IPS-18c (cell line): ENCODE measurements around the gene PDS5B.

Experiments used
- H3K4me3 ChIP-seq: 2 replicates; pipeline ENCODE4 v1.7.0; 2013; ENCODE audit warnings: low read depth, mild to moderate bottlenecking, low read length, moderate library complexity; ENCODE audit not compliant: insufficient read depth
- H3K9me3 ChIP-seq: one replicate; pipeline ENCODE4 v1.6.1; 2013; ENCODE audit warnings: mild to moderate bottlenecking, low read length, moderate library complexity; ENCODE audit not compliant: control insufficient read depth, insufficient read depth

Gene PDS5B

GRCh38 chr13:32735859-32736258, 149.6 kb downstream of the PDS5B start:
- Histone ChIP-seq H3K9me3 (no peaks in the 10 kb centered on the region), H3K4me3 (no peak overlapping the region)

- Histone ChIP-seq H3K4me3 (no peak overlapping the region), H3K9me3 (no peaks in the 10 kb centered on the region)
These were observed 150.4 kb downstream of the PDS5B start for GRCh38 chr13:32736648-32737047.

- H3K4me3 ChIP-seq, result no peak overlapping the region
- no peaks in the 10 kb centered on the region for H3K9me3 ChIP-seq
These were observed 150.9 kb downstream of the PDS5B start for GRCh38 chr13:32737111-32737571.

- Histone ChIP-seq H3K9me3 (no peaks in the 10 kb centered on the region), H3K4me3 (no peak overlapping the region)
These were observed 151.4 kb downstream of the PDS5B start for GRCh38 chr13:32737679-32738078.

DNA sequence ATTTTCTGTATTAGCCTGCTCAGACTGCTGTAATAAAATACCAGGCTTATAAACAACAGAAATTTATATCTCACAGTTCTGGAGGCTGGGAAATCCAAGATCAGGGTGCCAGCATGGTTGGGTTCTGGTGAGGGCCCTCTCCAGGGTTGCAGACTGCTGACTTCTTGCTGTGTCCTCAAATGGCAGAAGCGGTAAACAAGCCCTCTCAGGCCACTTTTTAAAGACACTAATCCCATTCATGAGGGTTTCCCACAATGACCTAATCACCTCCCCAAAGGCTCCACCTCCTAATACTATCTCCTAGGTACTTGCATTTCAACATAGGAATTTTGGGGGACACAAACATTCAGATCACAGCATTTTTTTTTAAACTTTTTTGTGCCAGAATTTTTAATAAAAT, 159.3 kb downstream of the PDS5B start:
- H3K4me3 ChIP-seq, result no peak overlapping the region

GRCh38 chr13:32746474-32746873, 160.2 kb downstream of the PDS5B start:
- Histone ChIP-seq H3K9me3 (no peaks in the 10 kb centered on the region), H3K4me3 (no peak overlapping the region)

More for the DNA sequence above, 159.3 kb downstream of the PDS5B start:
- H3K9me3 ChIP-seq, result no peaks in the 10 kb centered on the region

DNA sequence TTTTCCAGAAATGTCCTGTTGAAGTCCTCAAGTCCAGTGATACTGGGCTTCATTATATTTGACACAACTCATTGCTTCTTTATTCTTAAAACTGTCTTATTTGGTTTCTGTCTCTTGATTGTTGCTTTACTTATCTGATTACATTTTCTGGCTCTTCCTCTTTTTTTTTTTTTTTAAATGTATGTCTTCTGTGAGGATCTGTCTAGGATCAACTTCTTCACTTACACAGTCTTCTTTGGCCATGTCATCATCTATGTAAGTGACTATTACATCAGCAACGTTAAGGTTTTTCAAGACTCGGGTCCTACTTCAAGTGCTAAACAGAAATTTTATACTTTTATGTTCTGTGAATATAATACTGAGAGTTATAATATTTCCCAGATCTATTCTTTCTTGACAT, 162.1 kb downstream of the PDS5B start:
- H3K4me3 ChIP-seq, result no peak overlapping the region
- no peaks in the 10 kb centered on the region for H3K9me3 ChIP-seq

DNA sequence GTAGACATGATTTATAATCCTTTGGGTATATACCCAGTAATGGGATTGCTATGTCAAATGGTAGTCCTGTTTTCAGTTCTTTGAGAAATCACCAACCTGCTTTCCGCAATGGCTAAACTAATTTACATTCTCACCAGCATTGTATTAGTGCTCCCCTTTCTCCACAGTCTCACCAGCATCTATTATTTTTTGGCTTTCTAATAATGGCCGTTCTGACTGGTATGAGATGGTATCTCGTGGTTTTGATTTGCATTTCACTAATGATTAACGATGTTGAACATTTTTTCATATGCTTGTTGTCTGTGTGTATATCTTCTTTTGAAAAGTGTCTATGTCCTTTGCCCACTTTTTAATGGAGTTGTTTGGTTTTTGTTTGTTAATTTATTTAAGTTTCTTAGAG, 165.1 kb downstream of the PDS5B start:
- Histone ChIP-seq H3K9me3 (no peaks in the 10 kb centered on the region), H3K4me3 (no peak overlapping the region)

GRCh38 chr13:32752311-32752710, 166.1 kb downstream of the PDS5B start:
- Histone ChIP-seq H3K9me3 (no peaks in the 10 kb centered on the region), H3K4me3 (no peak overlapping the region)

- H3K4me3 ChIP-seq, result no peak overlapping the region
- H3K9me3 ChIP-seq, result no peaks in the 10 kb centered on the region
These were observed 166.8 kb downstream of the PDS5B start for GRCh38 chr13:32752997-32753606.

- no peak overlapping the region for H3K4me3 ChIP-seq
- H3K9me3 ChIP-seq, result no peaks in the 10 kb centered on the region
These were observed 167.9 kb downstream of the PDS5B start for GRCh38 chr13:32754179-32754578.

DNA sequence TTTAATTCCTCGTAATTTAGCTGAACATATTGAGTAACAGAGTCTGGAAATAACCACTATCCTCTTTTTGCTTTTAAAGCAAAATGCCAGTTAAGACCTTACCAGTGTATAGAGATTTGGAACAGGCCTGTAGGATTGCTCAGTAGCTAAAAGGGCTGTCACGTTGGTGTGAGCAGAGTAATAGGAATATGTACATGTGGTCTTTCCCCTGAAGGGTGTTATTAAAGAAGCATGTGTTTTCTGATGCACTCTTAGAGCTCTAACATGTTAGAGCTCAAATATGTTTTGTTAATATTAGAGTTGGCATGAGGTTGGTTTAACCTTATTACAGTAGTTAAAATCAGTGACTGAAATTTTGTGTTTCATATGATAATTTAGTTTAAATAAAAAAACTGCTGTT, 172.9 kb downstream of the PDS5B start:
- no peaks in the 10 kb centered on the region for H3K9me3 ChIP-seq
- no peak overlapping the region for H3K4me3 ChIP-seq

GRCh38 chr13:32761472-32761871, 175.2 kb downstream of the PDS5B start:
- H3K4me3 ChIP-seq, result no peak overlapping the region
- no peaks in the 10 kb centered on the region for H3K9me3 ChIP-seq

DNA sequence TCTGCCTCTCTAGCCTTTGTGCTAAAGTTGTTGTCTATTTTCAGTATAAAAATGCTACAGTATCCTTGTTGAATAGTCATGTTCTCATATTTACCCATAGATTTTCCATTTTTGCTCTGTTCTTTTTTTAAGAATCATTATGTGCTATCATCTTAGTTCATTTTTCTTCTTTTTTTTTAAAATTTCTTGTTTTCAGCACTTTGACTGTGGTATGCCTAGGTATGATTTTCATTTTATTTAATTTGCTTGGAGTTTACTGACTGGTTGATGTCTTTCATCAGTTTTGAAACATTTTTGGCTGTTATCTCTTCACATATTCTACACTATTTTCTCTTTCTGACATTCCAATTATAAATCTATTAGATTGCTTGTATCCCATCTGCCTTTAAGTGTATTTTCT, 192.9 kb downstream of the PDS5B start:
- Histone ChIP-seq H3K4me3 (no peak overlapping the region), H3K9me3 (no peaks in the 10 kb centered on the region)

DNA sequence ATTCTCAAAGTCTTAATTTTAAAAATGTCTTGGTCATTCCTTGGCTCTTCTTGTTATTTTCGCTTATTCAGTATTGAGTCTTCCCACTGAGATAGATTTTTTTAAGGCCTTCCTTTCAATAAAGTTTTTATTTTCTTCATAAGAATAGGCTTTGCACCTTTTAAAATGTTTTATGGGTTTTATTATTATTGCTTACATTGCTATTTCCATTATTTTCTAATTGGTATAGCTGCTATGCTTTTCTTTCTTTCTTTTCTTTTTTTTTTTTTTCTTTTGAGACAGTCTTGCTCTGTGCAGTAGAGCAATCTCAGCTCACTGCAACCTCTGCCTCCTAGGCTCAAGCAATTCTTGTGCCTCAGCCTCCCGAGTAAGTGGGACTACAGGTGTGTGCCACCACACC, 195.7 kb downstream of the PDS5B start:
- Histone ChIP-seq H3K9me3 (no peaks in the 10 kb centered on the region), H3K4me3 (no peak overlapping the region)

- no peak overlapping the region for H3K4me3 ChIP-seq
These were observed 196.8 kb downstream of the PDS5B start for GRCh38 chr13:32783067-32783466.

DNA sequence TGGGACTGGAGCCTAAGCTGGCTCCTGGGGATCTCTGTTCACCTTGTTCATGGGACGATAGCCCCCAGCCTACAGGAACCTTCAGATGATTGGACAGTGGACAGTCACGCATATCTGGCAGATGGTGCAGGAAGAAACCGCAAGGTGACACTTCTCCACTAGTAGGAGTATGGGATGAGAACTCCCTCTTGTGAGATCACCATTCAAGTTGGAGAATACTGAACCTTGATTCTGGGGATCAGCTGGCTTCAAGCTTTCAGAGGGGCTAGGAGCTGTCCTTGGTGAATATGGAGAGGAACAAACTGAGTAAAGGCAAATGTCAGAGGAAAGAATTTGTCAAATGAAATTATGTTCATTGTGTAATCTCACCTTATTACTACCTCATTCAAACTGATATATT, 204.5 kb downstream of the PDS5B start:
- no peak overlapping the region for H3K4me3 ChIP-seq
- no peaks in the 10 kb centered on the region for H3K9me3 ChIP-seq

More at GRCh38 chr13:32783067-32783466, 196.8 kb downstream of the PDS5B start:
- no peaks in the 10 kb centered on the region for H3K9me3 ChIP-seq

GRCh38 chr13:32791545-32792172, 205.4 kb downstream of the PDS5B start:
- no peak overlapping the region for H3K4me3 ChIP-seq
- no peaks in the 10 kb centered on the region for H3K9me3 ChIP-seq

DNA sequence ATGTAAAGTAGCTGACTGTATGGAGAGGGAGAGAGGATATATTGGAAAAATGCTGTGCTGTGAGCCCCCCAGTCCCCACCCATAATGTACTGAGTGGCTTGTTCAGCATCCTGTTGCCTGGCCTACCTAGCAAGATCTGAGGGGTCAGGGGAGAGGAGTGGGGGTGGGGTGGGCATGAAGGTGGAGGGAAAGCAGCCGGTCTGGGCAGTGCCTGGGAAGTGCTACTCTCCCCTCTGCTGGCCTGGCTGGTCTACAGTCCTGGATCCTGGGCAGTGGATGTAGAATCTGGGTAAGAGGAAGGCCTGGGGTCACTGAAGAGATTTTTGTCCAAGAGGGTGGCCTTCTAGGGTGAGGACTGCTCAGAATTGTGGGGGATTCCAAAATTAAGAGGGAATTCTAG, 210.5 kb downstream of the PDS5B start:
- Histone ChIP-seq H3K4me3 (no peak overlapping the region), H3K9me3 (no peaks in the 10 kb centered on the region)
